ENCODE results near the gene METTL26.

The METTL26 gene

DNA sequence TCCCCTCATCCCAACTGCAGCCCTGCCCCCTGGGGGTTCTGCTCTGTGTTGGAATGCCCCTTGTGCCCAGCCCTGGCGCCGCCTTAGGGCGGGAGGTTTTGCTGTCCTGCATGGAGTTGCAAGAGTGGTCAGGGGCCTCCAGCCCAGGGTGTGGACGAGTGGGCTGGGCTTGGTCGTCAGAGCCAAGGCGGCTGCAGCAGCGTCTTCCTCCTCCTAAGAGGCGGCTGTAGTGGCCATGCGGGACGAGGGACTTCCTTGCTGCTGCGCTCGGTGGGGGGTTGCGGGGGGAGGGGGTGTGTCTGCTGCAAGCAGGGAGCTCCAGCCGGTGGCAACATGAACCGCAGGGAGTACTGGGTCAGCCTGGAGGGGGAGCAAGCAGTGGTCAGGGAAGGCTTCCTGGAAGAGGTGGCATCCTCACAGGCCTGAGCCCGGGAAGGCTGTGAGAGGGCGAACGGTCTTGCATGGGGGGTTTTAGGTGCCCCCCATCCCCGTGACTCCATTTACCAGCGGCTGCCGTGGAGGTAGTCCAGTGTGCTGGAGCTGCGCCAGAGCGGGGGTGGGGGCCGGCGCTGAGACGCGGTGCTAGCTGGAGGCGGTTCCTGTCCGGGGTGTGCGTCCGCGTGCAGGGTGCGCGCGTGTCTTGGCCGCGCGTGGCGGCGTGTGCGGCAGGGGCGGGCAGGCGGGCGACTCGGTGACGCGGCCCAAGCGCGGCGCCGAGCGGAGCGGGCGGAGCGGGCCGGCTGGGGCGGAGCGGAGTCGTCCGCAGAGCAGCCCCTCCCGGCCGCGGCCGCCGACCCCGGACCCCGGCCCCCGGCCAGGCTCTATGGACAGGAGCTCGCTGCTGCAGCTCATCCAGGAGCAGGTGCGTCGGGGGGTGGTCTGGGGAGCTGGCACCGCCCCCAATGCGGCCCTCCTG is 39.1 kb upstream of the METTL26 start, which contains the start of gene RHBDL1:
Gene RHBDL1 (plus strand): TSS at position 704 of the 916 bp plus-strand sequence. CDS start 120 bp downstream, at position 824.
- no peak for DNase-seq

DNA sequence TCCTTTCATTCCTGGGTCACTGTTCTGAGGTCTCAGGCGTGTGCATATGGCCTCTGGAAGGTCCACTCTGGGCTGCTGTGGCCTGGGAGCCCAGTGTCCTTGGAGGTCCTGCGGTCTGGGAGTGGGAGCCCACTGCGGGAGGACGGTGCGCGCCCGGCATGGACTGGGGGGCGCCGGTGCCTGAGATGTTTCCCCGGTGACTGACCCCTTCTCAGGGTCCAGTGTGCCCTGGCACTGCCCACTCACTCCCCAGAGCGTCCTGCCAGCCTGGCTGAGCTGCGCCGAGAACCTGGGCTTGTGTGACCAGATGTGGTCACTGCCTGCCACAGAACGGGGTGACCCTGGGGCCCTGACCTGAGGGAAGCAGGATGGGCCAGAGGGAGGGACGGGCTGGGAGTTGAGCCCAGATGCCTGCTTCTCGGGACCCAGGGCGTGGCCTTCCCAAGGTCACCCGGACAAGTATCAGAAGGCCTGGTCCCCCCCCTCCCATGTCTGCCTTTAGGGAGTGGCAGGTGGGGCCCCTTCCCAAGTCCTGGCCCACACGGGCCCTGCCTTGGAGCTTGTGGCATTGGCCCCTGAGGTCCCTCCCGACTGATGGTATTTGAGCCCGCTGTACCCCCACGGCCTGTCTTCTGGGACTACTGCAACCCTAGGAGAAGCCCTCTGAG is 38.2 kb upstream of the METTL26 start:
- no peak for DNase-seq

DNA sequence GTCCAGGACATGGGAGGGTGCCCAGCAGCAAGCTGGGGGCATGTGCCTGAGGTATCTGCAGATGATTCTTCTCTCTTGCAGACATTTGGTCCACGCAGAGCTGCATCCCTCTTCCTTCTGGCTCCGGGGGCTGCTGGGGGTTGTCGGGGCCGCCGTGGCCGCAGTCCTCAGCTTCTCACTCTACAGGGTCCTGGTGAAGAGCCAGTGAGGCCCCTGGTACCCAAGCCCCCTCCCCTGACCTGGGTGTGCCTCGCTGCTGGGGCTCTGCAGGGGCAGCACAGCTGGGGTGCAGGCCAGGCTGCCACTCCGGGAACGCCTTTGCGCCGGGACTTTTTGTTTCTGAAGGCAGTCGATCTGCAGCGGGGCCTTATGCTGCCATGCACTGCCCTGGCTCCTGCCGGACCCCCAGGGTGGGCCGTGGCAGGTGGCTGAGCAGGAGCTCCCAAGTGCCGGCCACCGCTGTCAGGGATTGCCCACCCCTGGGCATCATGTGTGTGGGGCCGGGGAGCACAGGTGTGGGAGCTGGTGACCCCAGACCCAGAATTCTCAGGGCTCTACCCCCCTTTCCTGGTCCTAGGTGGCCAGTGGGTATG is 37.4 kb upstream of the METTL26 start:
- DNase-seq: no peak

GRCh38 chr16:672851-673250 is 36.7 kb upstream of the METTL26 start:
- no peak for DNase-seq

- no peak for DNase-seq
Observed at GRCh38 chr16:672371-672770, 36.3 kb upstream of the METTL26 start.

DNA sequence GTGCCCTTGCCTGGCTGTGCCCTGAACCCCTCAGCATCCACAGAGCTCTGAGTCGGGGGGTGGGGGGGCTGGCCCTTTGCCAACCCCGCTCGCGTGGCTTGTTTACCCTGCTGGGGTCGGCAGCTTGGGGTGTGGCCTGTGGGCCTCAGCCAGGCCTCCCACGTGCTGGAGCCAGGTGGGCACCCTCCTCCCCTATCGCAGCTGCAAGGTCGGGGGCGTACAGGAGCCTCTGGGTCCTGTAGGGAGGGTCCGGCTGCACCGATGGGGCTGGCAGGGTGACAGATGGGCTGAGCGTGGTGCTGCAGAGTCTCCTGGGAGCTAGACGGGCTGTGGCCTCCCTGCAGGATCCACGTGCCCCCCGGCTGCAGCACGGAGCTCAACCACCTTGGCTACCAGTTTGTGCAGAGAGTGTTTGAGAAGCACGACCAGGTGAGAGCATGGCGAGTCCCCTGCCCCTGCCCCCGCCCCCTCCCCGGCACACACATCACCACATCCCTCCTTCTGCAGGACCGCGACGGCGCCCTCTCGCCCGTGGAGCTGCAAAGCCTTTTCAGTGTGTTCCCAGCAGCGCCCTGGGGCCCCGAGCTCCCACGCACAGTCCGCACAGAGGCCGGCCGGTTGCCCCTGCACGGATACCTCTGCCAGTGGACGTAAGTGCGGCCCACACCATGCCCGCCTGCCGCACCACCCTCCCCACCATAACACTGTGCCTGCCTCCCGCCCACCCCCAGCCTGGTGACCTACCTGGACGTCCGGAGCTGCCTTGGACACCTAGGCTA is 35.4 kb upstream of the METTL26 start:
- no peak for DNase-seq

DNA sequence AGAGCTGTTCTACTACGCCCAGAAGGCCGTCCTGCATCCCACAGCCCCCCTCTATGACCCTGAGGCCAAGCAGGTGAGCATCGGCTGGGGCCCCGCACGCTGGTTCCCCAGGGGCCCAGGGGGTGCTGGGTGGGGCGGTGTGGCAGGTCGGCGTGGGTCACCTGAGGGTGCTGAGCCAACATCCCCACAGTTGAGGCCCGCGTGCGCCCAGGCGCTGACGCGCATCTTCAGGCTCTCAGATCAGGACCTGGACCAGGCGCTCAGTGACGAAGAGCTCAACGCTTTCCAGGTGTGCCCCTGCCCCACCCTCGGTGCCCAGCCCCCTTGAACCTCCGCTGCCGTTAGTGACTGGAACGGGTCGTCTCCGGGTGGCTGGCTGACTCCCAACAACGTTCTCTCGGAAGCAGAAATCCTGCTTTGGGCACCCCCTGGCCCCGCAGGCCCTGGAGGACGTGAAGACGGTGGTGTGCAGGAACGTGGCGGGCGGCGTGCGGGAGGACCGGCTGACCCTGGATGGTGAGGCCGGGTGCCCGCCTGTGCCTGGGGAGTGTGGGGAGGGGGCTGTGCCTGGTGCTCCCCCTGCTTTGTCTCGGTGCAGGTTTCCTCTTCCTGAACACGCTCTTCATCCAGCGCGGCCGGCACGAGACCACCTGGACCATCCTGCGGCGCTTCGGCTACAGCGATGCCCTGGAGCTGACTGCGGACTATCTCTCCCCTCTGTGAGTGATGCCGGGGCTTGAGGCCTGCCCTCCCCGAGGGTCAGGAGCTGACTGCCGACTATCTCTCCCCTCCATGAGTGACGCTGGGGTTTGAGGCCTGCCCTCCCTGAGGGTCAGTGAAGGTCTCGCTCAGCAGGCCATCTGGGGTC is 34.6 kb upstream of the METTL26 start:
- no peak for DNase-seq

GRCh38 chr16:669666-670065 is 33.6 kb upstream of the METTL26 start:
- DNase-seq: no peak

GRCh38 chr16:668519-669171 is 32.5 kb upstream of the METTL26 start:
- no peak for DNase-seq

DNA sequence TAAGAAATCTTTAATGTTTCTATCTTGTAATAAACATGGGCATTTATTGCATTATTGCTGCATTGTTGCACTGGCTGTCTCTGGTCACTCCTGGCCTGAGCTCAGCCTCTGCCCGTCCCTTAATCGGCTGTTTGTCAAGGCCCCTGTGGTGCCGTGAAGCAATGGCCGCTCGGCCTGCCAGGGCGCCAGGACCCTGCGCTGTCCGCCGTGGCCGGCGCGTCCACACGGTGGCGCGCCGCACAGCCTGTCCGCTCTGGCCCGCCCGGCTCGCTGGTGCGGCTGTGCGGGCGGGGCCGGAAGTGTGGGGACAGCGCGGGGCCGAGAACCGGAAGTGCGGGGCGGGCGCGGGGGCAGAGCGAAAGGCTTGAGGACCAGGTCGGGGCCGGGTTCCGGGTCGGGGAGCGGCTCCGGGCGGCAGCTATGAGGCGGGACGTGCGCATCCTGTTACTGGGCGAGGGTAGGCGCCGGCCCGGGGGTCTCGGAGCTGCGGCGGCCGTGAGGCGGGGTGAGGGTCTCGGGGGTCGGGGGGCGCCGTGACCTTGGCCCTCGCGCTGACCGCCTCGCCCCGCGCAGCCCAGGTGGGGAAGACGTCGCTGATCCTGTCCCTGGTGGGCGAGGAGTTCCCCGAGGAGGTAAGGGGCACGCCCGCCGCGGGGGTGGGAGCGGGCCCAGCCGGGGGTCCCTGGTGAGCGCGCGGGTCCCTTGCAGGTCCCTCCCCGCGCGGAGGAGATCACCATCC is 31.8 kb upstream of the METTL26 start, which contains the start of gene RHOT2:
Gene RHOT2 (plus strand): TSS at position 353 of the 739 bp plus-strand sequence. CDS start 68 bp downstream, at position 421.
- peak; percentile 95 for DNase-seq

DNA sequence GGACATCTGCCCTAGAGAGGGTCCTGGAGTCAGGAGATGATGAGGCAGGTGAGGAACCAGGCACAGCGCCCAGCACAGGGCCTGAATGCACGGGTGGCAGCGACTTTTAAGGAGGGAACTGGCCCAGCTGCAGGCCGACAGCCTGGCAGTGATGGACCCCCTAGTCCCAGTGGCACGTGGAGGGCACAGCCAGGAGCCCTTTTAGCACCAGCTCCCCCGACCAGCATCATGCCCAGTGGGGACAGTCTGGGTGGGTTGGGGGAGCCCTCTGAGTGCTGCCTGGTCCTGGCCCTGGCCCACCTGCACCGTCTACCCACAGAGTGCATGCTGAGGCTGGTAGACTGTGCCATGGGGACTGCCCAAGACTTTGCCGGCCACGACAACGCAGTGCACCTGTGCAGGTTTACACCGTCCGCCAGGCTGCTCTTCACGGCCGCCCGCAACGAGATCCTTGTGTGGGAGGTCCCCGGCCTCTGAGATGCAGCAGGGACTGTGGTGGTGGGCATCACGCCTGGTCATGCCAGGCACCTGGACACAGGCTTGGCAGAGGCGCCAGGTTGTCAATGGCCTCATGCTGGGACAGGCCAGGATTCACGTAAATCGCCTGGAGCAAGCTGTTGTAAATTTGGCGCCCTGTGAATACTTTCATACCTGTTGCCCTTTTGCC is 31.1 kb upstream of the METTL26 start:
- DNase-seq: no peak

DNA sequence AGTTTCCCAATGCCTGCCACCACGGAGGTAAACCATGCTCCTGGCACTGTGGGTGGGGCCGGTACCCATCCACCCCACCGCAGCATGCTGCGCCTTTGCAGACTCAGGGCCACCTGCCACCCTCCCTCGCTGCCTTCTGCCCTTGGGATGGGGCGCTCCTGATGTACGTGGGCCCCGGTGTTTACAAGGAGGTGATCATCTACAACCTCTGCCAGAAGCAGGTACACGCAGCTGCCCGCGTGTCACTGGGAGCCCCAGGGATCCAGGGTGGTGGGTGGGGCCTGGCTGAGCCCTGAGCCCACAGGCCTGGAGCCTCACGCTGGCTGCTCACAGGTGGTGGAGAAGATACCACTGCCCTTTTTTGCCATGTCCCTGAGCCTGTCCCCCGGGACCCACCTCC is 30.5 kb upstream of the METTL26 start:
- no peak for DNase-seq

DNA sequence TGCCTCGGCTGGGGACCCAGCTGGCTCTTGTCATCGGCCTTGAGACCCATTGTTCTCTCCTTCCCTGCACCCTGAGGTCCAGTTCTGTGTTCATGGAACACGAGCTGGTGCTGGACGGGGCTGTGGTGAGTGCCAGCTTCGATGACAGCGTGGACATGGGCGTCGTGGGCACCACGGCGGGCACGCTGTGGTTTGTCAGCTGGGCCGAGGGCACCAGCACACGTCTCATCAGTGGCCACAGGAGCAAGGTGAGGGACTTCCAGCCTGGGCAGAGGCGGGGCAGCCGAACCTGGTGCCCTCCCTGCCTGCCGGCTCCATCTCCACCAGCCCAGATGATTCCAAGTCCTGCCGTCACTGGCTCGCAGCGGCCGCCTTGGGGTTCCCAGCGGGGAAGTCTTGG is 26.5 kb upstream of the METTL26 start:
- DNase-seq: no peak

DNA sequence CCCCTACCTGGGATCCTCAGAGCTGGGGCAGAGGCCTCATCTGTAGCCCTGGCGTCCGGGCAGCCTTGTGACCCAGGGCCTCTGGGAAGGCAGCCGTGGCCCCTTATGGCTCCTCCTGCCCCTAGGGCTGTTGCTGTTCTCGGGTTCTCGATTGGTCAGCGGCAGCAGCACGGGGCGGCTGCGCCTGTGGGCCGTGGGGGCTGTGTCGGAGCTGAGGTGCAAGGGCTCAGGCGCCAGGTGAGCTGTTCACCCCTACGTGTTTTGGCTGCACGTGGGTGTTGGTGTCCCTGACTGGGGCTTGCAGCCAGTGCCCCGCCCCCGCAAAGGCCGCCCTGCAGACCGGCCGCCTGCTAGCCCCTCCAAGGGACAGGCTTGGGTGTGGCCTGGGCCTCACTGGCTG is 26.0 kb upstream of the METTL26 start:
- DNase-seq: no peak

DNA sequence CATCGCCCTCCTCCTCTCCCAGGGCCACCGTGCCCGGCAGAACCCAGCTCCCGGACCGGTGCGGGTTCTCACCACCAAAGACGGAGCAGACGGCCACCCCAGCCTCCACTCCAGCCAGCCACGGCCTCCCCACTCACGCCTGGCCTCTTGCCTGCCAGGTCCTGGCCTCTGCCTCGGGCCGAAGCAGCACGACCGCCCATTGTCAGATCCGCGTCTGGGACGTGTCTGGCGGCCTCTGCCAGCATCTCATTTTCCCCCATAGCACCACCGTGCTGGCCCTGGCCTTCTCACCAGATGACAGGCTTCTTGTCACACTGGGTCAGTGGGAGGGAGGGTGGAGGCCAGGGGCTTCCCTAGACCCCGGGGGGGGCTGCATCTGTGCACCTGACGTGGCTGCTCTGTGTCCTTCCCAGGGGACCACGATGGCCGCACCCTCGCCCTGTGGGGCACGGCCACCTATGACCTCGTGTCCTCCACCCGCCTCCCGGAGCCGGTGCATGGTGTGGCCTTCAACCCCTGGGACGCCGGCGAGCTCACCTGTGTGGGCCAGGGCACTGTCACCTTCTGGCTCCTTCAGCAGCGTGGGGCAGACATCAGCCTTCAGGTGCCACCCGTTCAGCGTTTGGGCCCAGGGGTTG is 25.2 kb upstream of the METTL26 start:
- DNase-seq: no peak

GRCh38 chr16:660459-661183 is 24.5 kb upstream of the METTL26 start:
- peak; percentile 75 for DNase-seq

- DNase-seq: no peak
Observed at GRCh38 chr16:660132-660458, 24.0 kb upstream of the METTL26 start.

DNA sequence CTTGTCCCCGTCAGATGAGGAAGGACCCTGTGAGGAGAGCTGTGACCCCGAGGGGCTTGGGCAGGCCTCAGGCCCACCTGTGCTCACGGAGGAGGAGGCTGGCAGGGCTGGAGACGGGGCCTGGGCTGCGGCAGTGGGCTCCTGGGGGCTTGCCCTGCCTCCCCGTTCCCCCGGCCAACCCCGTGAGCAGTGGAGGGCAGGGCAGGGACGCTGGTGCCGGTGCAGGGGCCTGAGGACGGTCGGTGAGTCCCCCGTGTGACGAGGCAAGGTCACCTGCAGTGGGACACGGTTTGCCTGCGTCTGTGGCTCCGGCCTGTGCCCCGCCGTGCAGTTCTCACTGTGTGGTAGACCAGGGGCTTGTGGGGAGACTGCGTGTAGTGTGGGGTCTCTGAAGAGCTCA is 23.5 kb upstream of the METTL26 start:
- no peak for DNase-seq
